SK-N-SH (cell line): ENCODE results near the gene BLCAP. TPM values are rescaled to one million over a fixed set of nuclear protein-coding genes. Genes with fewer than 3 reads are reported as not detected.

Experiments used
- CTCF ChIA-PET: fragments of 300-600, 350-600 bp; formaldehyde crosslinking; extraction: SDS; loops from one replicate; lab custom pipeline; 2021; lab: Yijun Ruan, JAX
- POLR2A ChIA-PET: fragments of 350-600 bp; sonication (Branson Sonifier 250); formaldehyde crosslinking; extraction: SDS; loops from one replicate; lab custom pipeline; 2020; ENCODE audit warnings: antibody characterized with exemption, inconsistent platforms; lab: Yijun Ruan, JAX
- DNase-seq: peaks from one replicate; pipeline ENCODE4 v3.0.0; 2012
- H2AFZ ChIP-seq: fragments of 200-600 bp; sonication (generic); 2 replicates; pipeline ENCODE4 v1.8.1; 2016; ENCODE audit warnings: antibody characterized with exemption, mild to moderate bottlenecking, low read depth
- H3F3A ChIP-seq: fragments of 200-600 bp; sonication (generic); replicated peaks from 2 replicates; pipeline ENCODE3; 2016; ENCODE audit warnings: antibody characterized with exemption, mild to moderate bottlenecking; ENCODE audit not compliant: insufficient read depth
- H3K27ac ChIP-seq, 2 experiments: fragments of 200-500 bp in 1 of 2; fragments of 200-600 bp in 1 of 2; sonication (Bioruptor generic) in 1 of 2; sonication (generic), shearing (Covaris generic) in 1 of 2; 2 replicates each; pipeline versions ENCODE4 v1.5.1 to v1.6.1; 2014 to 2016; ENCODE audit warnings: low read depth in 2 of 2, inconsistent platforms in 1 of 2, low read length in 1 of 2, mild to moderate bottlenecking in 1 of 2, mixed read lengths in 1 of 2
- H3K27me3 ChIP-seq: fragments of 200-600 bp; sonication (generic), shearing (Covaris generic); 2 replicates; pipeline ENCODE4 v1.6.1; 2016; ENCODE audit warnings: mixed run types; ENCODE audit not compliant: insufficient read depth
- H3K36me3 ChIP-seq, 2 experiments: fragments of 200-500 bp in 1 of 2; fragments of 200-600 bp in 1 of 2; sonication (Bioruptor generic) in 1 of 2; sonication (generic) in 1 of 2; replicated peaks in 1 of 2; 2 replicates each; pipeline versions ENCODE3 to v1.5.1; 2014 to 2016; ENCODE audit warnings: low read length in 1 of 2, mild to moderate bottlenecking in 1 of 2; ENCODE audit not compliant: insufficient read depth in 2 of 2, control insufficient read depth in 1 of 2
- H3K4me1 ChIP-seq, 2 experiments: fragments of 200-500 bp in 1 of 2; fragments of 200-600 bp in 1 of 2; sonication (Bioruptor generic) in 1 of 2; sonication (generic), shearing (Covaris generic) in 1 of 2; 2 replicates each; pipeline versions ENCODE4 v1.5.1 to v1.6.1; 2014 to 2016; ENCODE audit warnings: low read depth in 1 of 2, low read length in 1 of 2, mixed run types in 1 of 2; ENCODE audit not compliant: insufficient read depth in 2 of 2, control insufficient read depth in 1 of 2
- H3K4me2 ChIP-seq: fragments of 200-600 bp; sonication (generic), shearing (Covaris generic); 2 replicates; pipeline ENCODE4 v1.6.1; 2017; ENCODE audit warnings: mixed run types
- H3K4me3 ChIP-seq, 2 experiments: fragments of 200-500 bp in 1 of 2; fragments of 200-600 bp in 1 of 2; sonication (Bioruptor generic) in 1 of 2; sonication (generic), shearing (Covaris generic) in 1 of 2; 2 replicates each; pipeline versions ENCODE4 v1.5.1 to v1.8.1; 2014 to 2016; ENCODE audit warnings: low read depth in 2 of 2, inconsistent platforms in 1 of 2, low read length in 1 of 2, mild to moderate bottlenecking in 1 of 2, mixed read lengths in 1 of 2, moderate library complexity in 1 of 2
- H3K79me2 ChIP-seq: fragments of 200-600 bp; sonication (generic); 2 replicates; pipeline ENCODE4 v1.8.1; 2017; ENCODE audit warnings: mild to moderate bottlenecking; ENCODE audit not compliant: insufficient read depth
- H3K9ac ChIP-seq: fragments of 200-600 bp; sonication (generic); 2 replicates; pipeline ENCODE4 v1.6.1; 2017; ENCODE audit warnings: mixed run types
- H3K9me2 ChIP-seq: fragments of 200-600 bp; sonication (generic); 2 replicates; pipeline ENCODE4 v1.6.1; 2017; ENCODE audit warnings: mixed run types
- H3K9me3 ChIP-seq: fragments of 200-600 bp; sonication (generic); 2 replicates; pipeline ENCODE4 v1.6.1; 2017; ENCODE audit warnings: mixed run types, mild to moderate bottlenecking, moderate library complexity
- H4K20me1 ChIP-seq: fragments of 200-600 bp; sonication (generic); 2 replicates; pipeline ENCODE4 v1.6.1; 2017; ENCODE audit warnings: mild to moderate bottlenecking, mixed run types; ENCODE audit not compliant: insufficient read depth
- CHD2 ChIP-seq: fragments of 150-350 bp; IDR thresholded peaks from 2 replicates; pipeline ENCODE4 v1.6.1; 2018; ENCODE audit warnings: low read length; ENCODE audit not compliant: partially characterized antibody
- ELF1 ChIP-seq: IDR thresholded peaks from 2 replicates; pipeline ENCODE4 v1.4.0; 2012
- FOSL2 ChIP-seq: IDR thresholded peaks from 2 replicates; pipeline ENCODE4 v1.4.0; 2012; ENCODE audit warnings: low read depth, mild to moderate bottlenecking, moderate library complexity, borderline replicate concordance
- FOXJ3 ChIP-seq: sonication (generic); formaldehyde crosslinking; IDR thresholded peaks from 2 replicates; pipeline ENCODE4 v1.5.1; 2020; ENCODE audit warnings: mild to moderate bottlenecking, missing genetic modification reagents
- FOXM1 ChIP-seq: IDR thresholded peaks from 2 replicates; pipeline ENCODE4 v1.4.0; 2012; ENCODE audit warnings: low read depth, mild to moderate bottlenecking
- GATA2 ChIP-seq: sonication (generic); formaldehyde crosslinking; IDR thresholded peaks from 2 replicates; pipeline ENCODE4 v1.5.0; 2020; ENCODE audit warnings: mild to moderate bottlenecking, missing genetic modification reagents
- JUND ChIP-seq: IDR thresholded peaks from 2 replicates; pipeline ENCODE4 v1.4.0; 2012
- MEF2A ChIP-seq: IDR thresholded peaks from 2 replicates; pipeline ENCODE4 v1.4.0; 2012; ENCODE audit warnings: low read depth, borderline replicate concordance
- RAD21 ChIP-seq: IDR thresholded peaks from 2 replicates; pipeline ENCODE4 v1.6.1; 2012; ENCODE audit warnings: mild to moderate bottlenecking, low read length
- RCOR1 ChIP-seq: fragments of 150-350 bp; IDR thresholded peaks from 2 replicates; pipeline ENCODE4 v1.6.1; 2017; ENCODE audit warnings: antibody characterized with exemption, low read length
- RFX5 ChIP-seq: IDR thresholded peaks from 2 replicates; pipeline ENCODE4 v1.6.1; 2012; ENCODE audit warnings: mild to moderate bottlenecking, improper control_type of control experiment, low read length
- TAF1 ChIP-seq: IDR thresholded peaks from 2 replicates; pipeline ENCODE4 v1.6.1; 2012; ENCODE audit warnings: low read depth, mild to moderate bottlenecking, low read length, moderate library complexity, borderline replicate concordance
- TEAD4 ChIP-seq: IDR thresholded peaks from 2 replicates; pipeline ENCODE4 v1.4.0; 2012; ENCODE audit warnings: mild to moderate bottlenecking, borderline replicate concordance; ENCODE audit not compliant: insufficient read depth
- YY1 ChIP-seq: IDR thresholded peaks from 2 replicates; pipeline ENCODE4 v1.4.0; 2012; ENCODE audit warnings: low read depth, mild to moderate bottlenecking
- WGBS: methylation state at CpG from one replicate; pipeline ENCODE4 v1.1.6; 2017; ENCODE audit warnings: low lambda C conversion rate; 5-methylcytosine and 5-hydroxymethylcytosine counted together
- polyA plus RNA-seq, 3 experiments: library from polyadenylated mRNA; depleted of rRNA; stranded (reverse); fragments of >200 nt; gene quantifications; 2 replicates each; pipeline ENCODE4 v1.2.3, GENCODE V29; 2012
- TF ChIP-seq, protein P1 (sequence below): IDR thresholded peaks from 2 replicates; pipeline ENCODE4 v1.4.0; 2012; ENCODE audit warnings: low read depth
- TF ChIP-seq, protein P2 (sequence below): IDR thresholded peaks from 2 replicates; pipeline ENCODE4 v1.4.0; 2012; ENCODE audit warnings: low read depth, borderline replicate concordance
- TF ChIP-seq, protein P3 (sequence below): IDR thresholded peaks from 2 replicates; pipeline ENCODE4 v1.6.1; 2012; ENCODE audit warnings: mild to moderate bottlenecking, low read depth, low read length, moderate library complexity
- TF ChIP-seq, protein P4 (sequence below): fragments of 150-350 bp; IDR thresholded peaks from 2 replicates; pipeline ENCODE4 v1.6.1; 2016; ENCODE audit warnings: mild to moderate bottlenecking, low read depth, low read length
- TF ChIP-seq, protein P5 (sequence below): fragments of 200-600 bp; sonication (generic); IDR thresholded peaks from 2 replicates; pipeline ENCODE4 v1.6.1; 2017; ENCODE audit warnings: antibody characterized with exemption, mild to moderate bottlenecking, moderate library complexity

The BLCAP gene
- polyA plus RNA-seq, 1 of the 3 experiments (the other 2 are of a cell fraction) = 55.8 TPM

DNA sequence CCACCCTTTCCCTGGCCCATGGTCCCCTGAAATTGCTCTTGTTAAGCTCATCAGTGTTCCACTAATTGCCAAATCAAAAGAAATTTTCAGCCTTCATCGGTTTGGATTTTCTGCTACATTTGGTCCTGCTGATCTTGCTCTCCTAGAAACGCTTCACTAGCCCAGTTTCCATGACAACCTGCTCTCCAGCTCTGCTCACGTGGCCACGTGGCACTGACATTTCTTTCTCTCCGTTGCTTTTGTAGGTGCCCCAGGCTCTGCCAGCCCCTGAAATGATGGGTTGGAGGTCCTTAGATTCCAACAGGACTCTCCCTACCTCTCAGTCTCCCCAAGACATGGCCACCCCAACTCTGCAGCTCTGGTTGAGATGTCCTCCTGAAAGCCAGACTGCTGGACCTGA, 52.4 kb downstream of the BLCAP start:
- CTCF ChIA-PET = no interaction called here
- H3K4me1 ChIP-seq = peaks cover 0 to 3% of the 10 kb centered on the region in 2 experiments; a peak in 1 of 4 replicates
- no peak overlapping the region for H3K27ac ChIP-seq
- no peak overlapping the region for H2AFZ ChIP-seq
- H3K27me3 ChIP-seq = peaks cover 28% of the 10 kb centered on the region; the same call in 1 of the 2 replicates
- DNase-seq = no peak
- H3K4me2 ChIP-seq = no peak overlapping the region
- no peaks in the 10 kb centered on the region for H3K79me2 ChIP-seq
- no peaks in the 10 kb centered on the region for H3K9me3 ChIP-seq
- H3K4me3 ChIP-seq = no peak overlapping the region
- no peaks in the 10 kb centered on the region for H3K36me3 ChIP-seq
- 39% methylated on average over 5 of the region's 5 CpGs for WGBS
- H4K20me1 ChIP-seq = no peaks in the 10 kb centered on the region
- no peaks in the 10 kb centered on the region for H3K9me2 ChIP-seq
- no peak overlapping the region for H3K9ac ChIP-seq
- no peak for TF ChIP-seq GATA2
- TF ChIP-seq, protein P1, sequence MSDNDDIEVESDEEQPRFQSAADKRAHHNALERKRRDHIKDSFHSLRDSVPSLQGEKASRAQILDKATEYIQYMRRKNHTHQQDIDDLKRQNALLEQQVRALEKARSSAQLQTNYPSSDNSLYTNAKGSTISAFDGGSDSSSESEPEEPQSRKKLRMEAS = no peak
- TF ChIP-seq, protein P2, sequence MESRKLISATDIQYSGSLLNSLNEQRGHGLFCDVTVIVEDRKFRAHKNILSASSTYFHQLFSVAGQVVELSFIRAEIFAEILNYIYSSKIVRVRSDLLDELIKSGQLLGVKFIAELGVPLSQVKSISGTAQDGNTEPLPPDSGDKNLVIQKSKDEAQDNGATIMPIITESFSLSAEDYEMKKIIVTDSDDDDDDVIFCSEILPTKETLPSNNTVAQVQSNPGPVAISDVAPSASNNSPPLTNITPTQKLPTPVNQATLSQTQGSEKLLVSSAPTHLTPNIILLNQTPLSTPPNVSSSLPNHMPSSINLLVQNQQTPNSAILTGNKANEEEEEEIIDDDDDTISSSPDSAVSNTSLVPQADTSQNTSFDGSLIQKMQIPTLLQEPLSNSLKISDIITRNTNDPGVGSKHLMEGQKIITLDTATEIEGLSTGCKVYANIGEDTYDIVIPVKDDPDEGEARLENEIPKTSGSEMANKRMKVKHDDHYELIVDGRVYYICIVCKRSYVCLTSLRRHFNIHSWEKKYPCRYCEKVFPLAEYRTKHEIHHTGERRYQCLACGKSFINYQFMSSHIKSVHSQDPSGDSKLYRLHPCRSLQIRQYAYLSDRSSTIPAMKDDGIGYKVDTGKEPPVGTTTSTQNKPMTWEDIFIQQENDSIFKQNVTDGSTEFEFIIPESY = no peak
- no peak for TF ChIP-seq FOXJ3 (CRISPR knock-in tag)
- TF ChIP-seq RFX5 = no peak
- TF ChIP-seq, protein P3, sequence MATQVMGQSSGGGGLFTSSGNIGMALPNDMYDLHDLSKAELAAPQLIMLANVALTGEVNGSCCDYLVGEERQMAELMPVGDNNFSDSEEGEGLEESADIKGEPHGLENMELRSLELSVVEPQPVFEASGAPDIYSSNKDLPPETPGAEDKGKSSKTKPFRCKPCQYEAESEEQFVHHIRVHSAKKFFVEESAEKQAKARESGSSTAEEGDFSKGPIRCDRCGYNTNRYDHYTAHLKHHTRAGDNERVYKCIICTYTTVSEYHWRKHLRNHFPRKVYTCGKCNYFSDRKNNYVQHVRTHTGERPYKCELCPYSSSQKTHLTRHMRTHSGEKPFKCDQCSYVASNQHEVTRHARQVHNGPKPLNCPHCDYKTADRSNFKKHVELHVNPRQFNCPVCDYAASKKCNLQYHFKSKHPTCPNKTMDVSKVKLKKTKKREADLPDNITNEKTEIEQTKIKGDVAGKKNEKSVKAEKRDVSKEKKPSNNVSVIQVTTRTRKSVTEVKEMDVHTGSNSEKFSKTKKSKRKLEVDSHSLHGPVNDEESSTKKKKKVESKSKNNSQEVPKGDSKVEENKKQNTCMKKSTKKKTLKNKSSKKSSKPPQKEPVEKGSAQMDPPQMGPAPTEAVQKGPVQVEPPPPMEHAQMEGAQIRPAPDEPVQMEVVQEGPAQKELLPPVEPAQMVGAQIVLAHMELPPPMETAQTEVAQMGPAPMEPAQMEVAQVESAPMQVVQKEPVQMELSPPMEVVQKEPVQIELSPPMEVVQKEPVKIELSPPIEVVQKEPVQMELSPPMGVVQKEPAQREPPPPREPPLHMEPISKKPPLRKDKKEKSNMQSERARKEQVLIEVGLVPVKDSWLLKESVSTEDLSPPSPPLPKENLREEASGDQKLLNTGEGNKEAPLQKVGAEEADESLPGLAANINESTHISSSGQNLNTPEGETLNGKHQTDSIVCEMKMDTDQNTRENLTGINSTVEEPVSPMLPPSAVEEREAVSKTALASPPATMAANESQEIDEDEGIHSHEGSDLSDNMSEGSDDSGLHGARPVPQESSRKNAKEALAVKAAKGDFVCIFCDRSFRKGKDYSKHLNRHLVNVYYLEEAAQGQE = no peak
- no peak for TF ChIP-seq RCOR1
- no peak for TF ChIP-seq TEAD4
- TF ChIP-seq, protein P4, sequence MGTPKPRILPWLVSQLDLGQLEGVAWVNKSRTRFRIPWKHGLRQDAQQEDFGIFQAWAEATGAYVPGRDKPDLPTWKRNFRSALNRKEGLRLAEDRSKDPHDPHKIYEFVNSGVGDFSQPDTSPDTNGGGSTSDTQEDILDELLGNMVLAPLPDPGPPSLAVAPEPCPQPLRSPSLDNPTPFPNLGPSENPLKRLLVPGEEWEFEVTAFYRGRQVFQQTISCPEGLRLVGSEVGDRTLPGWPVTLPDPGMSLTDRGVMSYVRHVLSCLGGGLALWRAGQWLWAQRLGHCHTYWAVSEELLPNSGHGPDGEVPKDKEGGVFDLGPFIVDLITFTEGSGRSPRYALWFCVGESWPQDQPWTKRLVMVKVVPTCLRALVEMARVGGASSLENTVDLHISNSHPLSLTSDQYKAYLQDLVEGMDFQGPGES = no peak
- no peak for TF ChIP-seq CHD2
- TF ChIP-seq FOXM1 = no peak
- TF ChIP-seq, protein P5, sequence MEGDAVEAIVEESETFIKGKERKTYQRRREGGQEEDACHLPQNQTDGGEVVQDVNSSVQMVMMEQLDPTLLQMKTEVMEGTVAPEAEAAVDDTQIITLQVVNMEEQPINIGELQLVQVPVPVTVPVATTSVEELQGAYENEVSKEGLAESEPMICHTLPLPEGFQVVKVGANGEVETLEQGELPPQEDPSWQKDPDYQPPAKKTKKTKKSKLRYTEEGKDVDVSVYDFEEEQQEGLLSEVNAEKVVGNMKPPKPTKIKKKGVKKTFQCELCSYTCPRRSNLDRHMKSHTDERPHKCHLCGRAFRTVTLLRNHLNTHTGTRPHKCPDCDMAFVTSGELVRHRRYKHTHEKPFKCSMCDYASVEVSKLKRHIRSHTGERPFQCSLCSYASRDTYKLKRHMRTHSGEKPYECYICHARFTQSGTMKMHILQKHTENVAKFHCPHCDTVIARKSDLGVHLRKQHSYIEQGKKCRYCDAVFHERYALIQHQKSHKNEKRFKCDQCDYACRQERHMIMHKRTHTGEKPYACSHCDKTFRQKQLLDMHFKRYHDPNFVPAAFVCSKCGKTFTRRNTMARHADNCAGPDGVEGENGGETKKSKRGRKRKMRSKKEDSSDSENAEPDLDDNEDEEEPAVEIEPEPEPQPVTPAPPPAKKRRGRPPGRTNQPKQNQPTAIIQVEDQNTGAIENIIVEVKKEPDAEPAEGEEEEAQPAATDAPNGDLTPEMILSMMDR = no peak
- TF ChIP-seq JUND = no peak
- no peak for TF ChIP-seq FOSL2
- no peak for TF ChIP-seq YY1
- no peak for TF ChIP-seq MEF2A
- no peak for TF ChIP-seq TAF1
- no peak for TF ChIP-seq RAD21
- TF ChIP-seq ELF1 = no peak
- no peaks in the 10 kb centered on the region for H3F3A ChIP-seq
- POLR2A ChIA-PET = no interaction called here
